GM18526 (cell line): ENCODE data around the gene OR8H3.

Source experiments
- POLR2A ChIP-seq: IDR thresholded peaks from 3 replicates; pipeline ENCODE4 v1.6.1; 2011; ENCODE audit not compliant: insufficient read length; ENCODE audit errors: extremely low read depth

Gene OR8H3

GRCh38 chr11:56122073-56122472, at the start of gene OR8H3:
OR8H3 (plus strand) TSS chr11:56122373; CDS start chr11:56122373, 0 bp downstream.
- TF ChIP-seq POLR2A, result no peak

DNA sequence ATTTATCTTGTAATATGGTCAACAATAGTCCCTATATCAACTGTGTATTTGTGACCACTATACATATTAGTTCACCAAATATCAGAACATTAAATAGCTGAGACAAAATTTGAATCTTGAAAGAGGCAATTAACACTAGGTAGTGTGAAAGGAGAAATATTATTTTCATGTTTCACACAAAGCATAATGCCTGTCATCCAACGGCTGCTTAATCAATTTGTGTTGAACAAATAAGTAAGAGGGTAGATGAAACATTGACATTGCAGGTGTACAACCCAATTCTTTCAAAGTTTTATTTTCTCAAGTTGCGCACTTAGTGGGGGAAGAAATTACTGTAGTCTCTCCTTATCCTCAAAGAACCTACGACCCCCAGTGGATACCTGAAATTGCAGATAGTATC, 32.5 kb upstream of the OR8H3 start:
- no peak for TF ChIP-seq POLR2A

DNA sequence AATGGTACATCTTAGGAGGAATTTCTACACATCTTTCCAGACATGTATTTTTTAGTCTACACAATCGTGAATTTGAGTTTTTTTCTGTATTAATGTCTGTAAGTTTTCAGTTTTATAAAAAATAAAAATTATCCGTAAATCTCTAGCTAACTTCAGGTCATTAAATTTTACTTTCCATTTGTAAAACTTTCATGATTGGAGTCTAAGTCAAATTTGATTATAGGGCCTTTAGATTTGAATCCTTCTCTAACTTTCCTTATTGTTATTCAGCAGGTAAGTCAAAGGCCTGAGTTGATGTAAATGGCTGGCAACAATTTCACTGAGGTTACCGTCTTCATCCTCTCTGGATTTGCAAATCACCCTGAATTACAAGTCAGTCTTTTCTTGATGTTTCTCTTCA, 29.2 kb upstream of the OR8H3 start, which contains the start of gene OR8I2:
Gene OR8I2 (plus strand): TSS at position 301 of the 400 bp plus-strand sequence. CDS start 0 bp downstream, at position 301.
- TF ChIP-seq POLR2A, result no peak

DNA sequence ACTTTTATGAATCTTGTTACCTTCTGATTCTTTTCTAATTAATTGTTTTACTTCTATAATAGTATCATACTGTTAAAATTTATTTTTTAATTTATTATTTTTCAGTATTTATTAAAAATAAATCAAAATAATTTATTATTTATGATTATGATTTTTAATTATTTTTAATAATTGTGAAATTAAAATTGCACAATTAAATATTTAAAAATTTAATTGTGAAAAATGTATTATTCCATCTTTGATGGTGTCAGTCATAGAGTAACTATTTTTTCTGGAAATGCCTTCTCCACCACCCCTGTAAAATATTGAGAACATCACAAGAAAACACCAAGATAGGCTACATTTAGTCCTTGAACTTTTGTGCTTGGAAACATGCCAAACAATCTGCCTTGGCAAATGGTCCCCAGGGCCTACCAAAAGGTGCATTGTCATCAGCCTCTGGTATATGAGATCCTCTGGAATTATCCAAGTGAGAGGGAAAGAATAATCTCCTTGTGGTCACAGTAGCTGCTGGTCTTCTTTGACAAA, 18.9 kb upstream of the OR8H3 start, which contains the start of gene OR8H2:
Gene OR8H2 (plus strand): TSS at position 478 of the 528 bp plus-strand sequence. CDS start 1,356 bp downstream, outside the sequence.
- no peak for TF ChIP-seq POLR2A

GRCh38 chr11:56140151-56140661, 18.0 kb downstream of the OR8H3 start, which contains the start of gene OR8J3:
OR8J3 (minus strand) TSS chr11:56140201; CDS start chr11:56137718, 2,483 bp downstream.
- no peak for TF ChIP-seq POLR2A

GRCh38 chr11:56151376-56151775, 29.2 kb downstream of the OR8H3 start:
- no peak for TF ChIP-seq POLR2A

GRCh38 chr11:56152333-56152732, 30.2 kb downstream of the OR8H3 start:
- TF ChIP-seq POLR2A, result no peak

GRCh38 chr11:56160217-56160616, 38.0 kb downstream of the OR8H3 start, which contains the start of gene OR8K5:
OR8K5 (minus strand) TSS chr11:56160317; CDS start chr11:56160317, 0 bp downstream.
- no peak for TF ChIP-seq POLR2A

- TF ChIP-seq POLR2A, result no peak
These were observed 41.6 kb downstream of the OR8H3 start for GRCh38 chr11:56163804-56164203.

DNA sequence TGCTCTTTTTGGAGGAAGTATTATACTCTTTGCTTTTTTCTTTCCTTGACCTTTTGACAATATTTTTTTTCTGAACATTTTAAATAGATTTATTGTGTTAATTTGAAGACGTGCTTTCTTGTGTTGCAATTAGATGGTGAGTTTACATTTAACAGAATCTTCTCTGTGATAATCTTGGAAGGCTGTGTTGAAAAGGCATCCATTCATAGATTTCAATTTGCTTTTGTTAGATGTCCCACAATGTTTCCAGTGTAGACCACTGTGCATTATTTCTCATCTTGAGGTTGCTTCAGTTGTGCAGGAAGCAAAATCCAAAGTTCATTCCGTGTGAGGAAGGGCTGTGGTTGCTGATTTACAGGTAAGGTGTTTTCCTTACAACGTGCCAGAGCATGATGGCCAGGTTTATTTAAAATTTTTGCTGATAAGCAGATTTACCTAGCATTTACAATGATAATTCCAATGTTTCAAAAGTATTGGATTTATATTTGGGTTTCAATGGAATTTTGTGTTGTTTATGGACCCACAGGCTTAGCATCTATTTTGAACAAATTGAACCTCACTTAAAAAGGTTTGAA, 50.2 kb downstream of the OR8H3 start:
- no peak for TF ChIP-seq POLR2A
